ENCODE measurements around the gene LGR6.
"Not testable (repeated sequence)": the region's sequence is repeated elsewhere in the genome, so short reads cannot be mapped to it uniquely, and the experiment has no call there.

The LGR6 gene

GRCh38 chr1:202179828-202180750 lies 13.5 kb upstream of the LGR6 start:
- H3K4me3 ChIP-seq (ENCODE audit: low read length): no peak overlapping the region

DNA sequence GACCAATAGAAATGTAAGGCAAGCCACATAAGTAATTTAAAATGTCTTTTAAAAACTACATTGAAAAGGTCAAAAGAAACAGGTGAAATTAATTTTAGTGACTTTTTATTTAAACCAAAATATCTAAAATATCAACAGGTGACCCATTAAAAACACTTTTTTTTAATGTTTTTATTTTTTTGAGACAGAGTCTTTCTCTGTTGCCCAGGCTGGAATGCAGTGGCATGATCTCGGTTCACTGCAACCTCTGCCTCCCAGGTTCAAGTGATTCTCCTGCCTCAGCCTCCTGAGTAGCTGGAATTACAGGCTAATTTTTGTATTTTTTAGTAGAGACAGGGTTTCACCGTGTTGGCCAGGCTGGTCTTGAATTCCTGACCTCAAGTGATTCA lies 12.9 kb upstream of the LGR6 start:
- H3K4me3 ChIP-seq (ENCODE audit: low read length): not testable (repeated sequence)

More at GRCh38 chr1:202179828-202180750, 13.5 kb upstream of the LGR6 start:
- TF ChIP-seq ZNF274 (IDR thresholded peaks at IDR 0.05; ENCODE audit: low read depth, low read length): no peak

- no peak overlapping the region for H3K4me3 ChIP-seq (ENCODE audit: low read length)
- no peak for TF ChIP-seq ZNF274 (IDR thresholded peaks at IDR 0.05; ENCODE audit: low read depth, low read length)
Measured at GRCh38 chr1:202181586-202181985, 12.0 kb upstream of the LGR6 start.

DNA sequence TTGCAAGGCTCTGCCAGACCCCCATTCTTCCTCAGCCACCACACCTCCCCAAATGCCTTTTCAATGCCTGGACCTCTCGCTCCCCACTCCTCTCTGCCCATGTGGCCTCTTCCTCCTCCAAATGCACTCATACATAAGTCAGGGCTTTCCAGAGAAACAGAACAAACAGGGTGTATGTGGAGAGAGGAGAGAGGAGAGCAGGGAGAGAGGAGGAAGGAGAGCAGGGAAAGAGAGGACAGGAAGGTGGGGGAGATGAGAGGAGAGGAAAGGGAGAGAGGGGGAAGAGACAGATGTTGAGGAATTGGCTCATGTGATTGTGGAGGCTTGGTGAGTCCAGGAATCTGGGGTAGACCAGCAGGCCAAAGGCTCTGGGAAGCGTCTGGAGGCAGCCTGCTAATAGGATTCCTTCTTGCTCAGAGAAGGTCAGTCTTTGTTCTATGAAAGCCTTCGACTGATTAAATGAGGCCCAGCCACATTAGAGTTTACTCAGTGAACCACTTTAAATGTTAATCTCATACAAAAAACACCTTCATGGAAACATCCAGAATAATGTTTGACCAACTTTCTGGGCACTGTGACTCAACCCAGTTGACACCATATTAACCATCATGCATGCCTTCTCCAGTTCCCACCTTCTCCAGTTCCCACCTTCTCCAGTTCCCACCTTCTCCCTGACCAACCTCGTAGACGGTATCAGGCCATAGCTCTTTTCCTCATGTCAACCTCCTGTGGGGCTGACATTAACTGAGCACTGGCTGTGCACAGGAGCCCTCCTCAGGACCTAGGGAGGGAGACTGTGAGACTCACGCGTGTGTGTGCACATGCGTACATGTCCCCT lies 11.3 kb upstream of the LGR6 start:
- no peak overlapping the region for H3K4me3 ChIP-seq (ENCODE audit: low read length)
- no peak for TF ChIP-seq ZNF274 (IDR thresholded peaks at IDR 0.05; ENCODE audit: low read depth, low read length)

DNA sequence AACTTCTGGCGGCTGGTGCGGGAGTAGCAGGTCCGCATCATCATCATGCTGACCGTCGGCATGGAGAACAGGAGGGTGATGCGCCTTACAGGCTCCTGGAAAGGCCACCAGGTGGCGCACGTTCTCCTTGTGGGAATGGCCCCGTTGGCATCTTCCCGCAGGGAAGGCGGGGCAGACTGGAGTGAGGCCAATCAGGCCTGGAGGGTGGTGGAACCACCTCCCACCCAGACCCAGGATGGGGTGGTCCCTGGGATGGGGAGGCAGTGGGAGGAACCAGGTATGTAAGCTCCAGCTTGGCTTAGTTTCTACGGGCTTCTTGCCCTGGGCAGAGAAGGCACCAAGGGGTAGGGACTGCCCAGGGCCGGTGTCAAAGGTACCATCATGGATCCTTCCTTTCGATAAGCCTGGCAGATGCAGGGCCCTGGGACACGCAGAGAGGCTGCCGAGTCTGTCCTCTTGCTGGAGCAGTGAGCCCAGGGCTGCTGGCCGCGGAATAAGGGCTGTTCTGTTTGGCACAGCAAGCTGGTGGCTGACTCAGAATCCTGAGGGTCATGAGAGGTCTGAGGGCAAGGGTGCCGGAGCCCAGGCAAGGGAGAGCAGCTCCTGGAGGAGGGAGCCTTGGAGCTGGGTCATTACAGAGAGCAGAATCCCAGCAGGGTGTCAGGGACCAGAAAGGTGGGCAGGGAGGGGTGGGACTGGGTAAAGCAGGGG lies 8.7 kb upstream of the LGR6 start:
- no peak overlapping the region for H3K4me3 ChIP-seq (ENCODE audit: low read length)
- TF ChIP-seq ZNF274 (IDR thresholded peaks at IDR 0.05; ENCODE audit: low read depth, low read length): no peak

DNA sequence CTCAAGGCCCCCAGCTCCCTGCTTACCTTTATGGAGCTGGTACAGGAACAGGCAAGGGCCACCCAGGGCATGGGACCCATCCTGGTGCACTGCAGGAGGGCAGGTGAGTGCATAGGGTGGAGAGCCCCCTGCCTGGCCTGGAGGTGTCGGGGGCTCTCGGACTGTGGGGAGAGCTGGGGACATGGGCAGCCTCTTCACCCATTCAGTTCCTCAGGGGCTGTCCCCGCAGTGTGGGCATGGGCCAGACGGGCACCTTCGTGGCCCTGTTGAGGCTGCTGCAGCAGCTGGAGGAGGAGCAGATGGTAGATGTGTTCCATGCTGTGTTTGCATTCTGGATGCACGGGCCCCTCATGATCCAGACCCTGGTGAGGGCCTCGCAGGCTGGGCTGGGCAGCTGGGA lies 7.3 kb upstream of the LGR6 start:
- no peak for TF ChIP-seq ZNF274 (IDR thresholded peaks at IDR 0.05; ENCODE audit: low read depth, low read length)
- H3K4me3 ChIP-seq (ENCODE audit: low read length): no peak overlapping the region

GRCh38 chr1:202187041-202187671 lies 6.4 kb upstream of the LGR6 start:
- no peak overlapping the region for H3K4me3 ChIP-seq (ENCODE audit: low read length)
- no peak for TF ChIP-seq ZNF274 (IDR thresholded peaks at IDR 0.05; ENCODE audit: low read depth, low read length)

GRCh38 chr1:202187697-202188407 lies 5.7 kb upstream of the LGR6 start:
- TF ChIP-seq ZNF274 (IDR thresholded peaks at IDR 0.05; ENCODE audit: low read depth, low read length): no peak
- no peak overlapping the region for H3K4me3 ChIP-seq (ENCODE audit: low read length)

DNA sequence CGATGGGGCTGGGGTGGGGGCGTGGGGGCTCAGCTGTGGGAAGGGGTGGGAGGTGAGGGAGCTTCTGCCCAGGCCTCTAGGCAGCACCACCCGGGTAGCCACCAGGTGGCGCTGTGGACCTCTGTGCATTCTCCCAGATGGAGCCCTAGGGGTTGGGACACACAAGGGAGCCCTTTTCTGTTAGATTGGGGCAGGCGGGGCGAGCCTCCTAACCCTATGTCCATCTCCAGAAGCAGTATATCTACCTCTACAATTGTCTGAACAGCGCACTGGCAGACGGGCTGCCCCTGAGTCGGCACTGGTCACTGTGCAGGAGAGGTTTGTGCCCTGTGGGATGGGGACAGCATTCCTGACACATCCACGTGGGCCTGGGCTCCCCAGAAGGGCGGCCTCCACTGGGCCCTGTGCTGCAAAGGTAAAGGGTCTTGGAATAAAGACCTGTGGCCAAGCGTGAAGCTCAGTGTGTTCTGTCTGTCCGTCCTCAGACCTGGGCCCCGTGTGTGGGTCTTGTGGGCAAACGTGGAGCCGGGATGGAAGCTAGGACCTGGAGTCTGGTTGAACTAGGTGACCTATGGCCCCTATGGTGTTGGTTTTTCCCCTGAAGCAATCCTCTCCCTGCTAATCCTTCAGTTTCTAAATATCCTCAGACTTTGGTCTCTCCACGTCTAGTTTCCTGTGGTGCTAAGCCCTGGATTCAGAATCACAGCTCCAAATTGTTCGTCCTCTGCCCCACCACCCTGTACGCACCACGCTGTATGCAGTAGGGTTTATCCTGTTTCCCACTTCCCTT lies 4.4 kb upstream of the LGR6 start:
- TF ChIP-seq ZNF274 (IDR thresholded peaks at IDR 0.05; ENCODE audit: low read depth, low read length): no peak
- no peak overlapping the region for H3K4me3 ChIP-seq (ENCODE audit: low read length)

GRCh38 chr1:202189918-202190715 lies 3.5 kb upstream of the LGR6 start:
- H3K4me3 ChIP-seq (ENCODE audit: low read length): no peak overlapping the region
- TF ChIP-seq ZNF274 (IDR thresholded peaks at IDR 0.05; ENCODE audit: low read depth, low read length): no peak

DNA sequence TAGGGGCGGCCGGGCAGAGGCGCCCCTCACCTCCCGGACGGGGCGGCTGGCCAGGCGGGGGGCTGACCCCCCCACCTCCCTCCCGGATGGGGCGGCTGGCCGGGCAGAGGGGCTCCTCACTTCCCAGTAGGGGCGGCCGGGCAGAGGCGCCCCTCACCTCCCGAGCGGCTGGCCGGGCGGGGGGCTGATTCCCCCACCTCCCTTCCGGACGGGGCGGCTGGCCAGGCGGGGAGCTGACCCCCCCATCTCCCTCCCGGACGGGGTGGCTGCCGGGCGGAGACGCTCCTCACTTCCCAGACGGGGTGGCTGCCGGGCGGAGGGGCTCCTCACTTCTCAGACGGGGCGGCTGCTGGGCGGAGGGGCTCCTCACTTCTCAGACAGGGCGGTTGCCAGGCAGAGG lies 2.2 kb upstream of the LGR6 start:
- not testable (repeated sequence) for H3K4me3 ChIP-seq (ENCODE audit: low read length)

Data from GM08714 (cell line).